Measurements from ENCODE around the gene TFCP2. TPM values are rescaled to one million over a fixed set of nuclear protein-coding genes. Genes with fewer than 3 reads are reported as not detected.

Gene TFCP2
- polyA plus RNA-seq, 1 donor (not counting 4 experiments of a cell fraction or from before 2014, with no cell fraction given) = 27.2 TPM

DNA sequence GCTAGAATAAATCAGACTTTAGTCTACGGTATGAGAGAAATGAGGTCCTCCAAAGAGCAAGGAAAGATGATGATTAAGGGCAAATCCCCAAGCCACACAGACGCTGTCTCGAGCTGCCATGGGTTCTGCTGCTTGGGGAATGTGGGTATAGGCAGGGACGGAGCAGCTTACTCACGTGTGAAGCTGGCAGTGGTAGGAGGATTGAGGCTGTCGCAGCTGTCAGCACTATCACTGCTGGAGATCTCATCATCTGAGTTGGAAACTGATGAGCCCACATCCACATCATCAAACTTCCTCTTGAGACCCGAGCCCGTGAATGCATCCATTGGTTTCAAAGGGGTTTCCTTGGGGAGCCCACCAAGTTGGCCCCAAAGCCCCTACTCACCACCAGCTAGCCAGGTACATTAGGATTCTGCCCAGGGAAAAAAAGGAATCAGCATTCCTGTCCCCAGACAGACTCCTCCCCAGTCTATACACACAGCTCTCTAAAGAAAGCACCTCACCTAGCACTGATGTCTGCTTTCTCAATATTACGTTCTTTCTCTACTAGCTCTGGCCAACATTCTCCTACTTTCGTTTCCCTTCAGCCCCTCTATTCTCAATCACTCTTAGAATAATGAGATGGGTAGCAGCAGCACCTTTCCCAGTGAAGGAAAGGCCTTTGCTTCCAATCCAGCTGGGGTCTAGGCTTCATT, 96.6 kb downstream of the TFCP2 start:
- Histone ChIP-seq H3K9me1 (ENCODE audit: control insufficient read depth, extremely low read depth, insufficient read depth, low read length) (no peaks in the 10 kb centered on the region), H3K4me3 (ENCODE audit: control insufficient read depth in 2 of 3, extremely low read depth in 1 of 3, insufficient read depth in 2 of 3, low read depth in 1 of 3, low read length in 3 of 3) (no peak overlapping the region), H3K4me2 (ENCODE audit: control insufficient read depth, extremely low read depth, insufficient read depth, low read depth, low read length) (no peak overlapping the region), H3K9ac (ENCODE audit: control insufficient read depth, extremely low read depth, insufficient read depth, low read length) (no peak overlapping the region), H3K4me1 (ENCODE audit: control insufficient read depth, extremely low read depth, insufficient read depth, low read length) (no peaks in the 10 kb centered on the region), H2AFZ (ENCODE audit: control insufficient read depth, low read length) (no peak overlapping the region), H3K27ac (ENCODE audit: control insufficient read depth, insufficient read depth, low read length) (no peak overlapping the region), H3K27me3 (ENCODE audit: control insufficient read depth, extremely low read depth, insufficient read depth, low read length) (no peaks in the 10 kb centered on the region), H3K79me2 (ENCODE audit: control insufficient read depth, insufficient read depth, low read length) (peaks cover 26% of the 10 kb centered on the region), H3K36me3 (ENCODE audit: control insufficient read depth in 2 of 2, extremely low read depth in 1 of 2, insufficient read depth in 2 of 2, low read length in 2 of 2) (peaks cover 11 to 12% of the 10 kb centered on the region in 2 experiments), H3K9me3 (ENCODE audit: control insufficient read depth, low read depth, low read length) (no peaks in the 10 kb centered on the region), H4K20me1 (ENCODE audit: control insufficient read depth, extremely low read depth, insufficient read depth, low read length) (no peaks in the 10 kb centered on the region)
- dilution Hi-C loops (cut with MboI; ENCODE audit: extremely low pct_ligation_motif_present, low sequenced_read_pairs) = no loop called here
- FAIRE-seq = no peak
- TF ChIP-seq EZH2 (IDR thresholded peaks at IDR 0.05; ENCODE audit: low read length) = no peak
- TF ChIP-seq, protein P1, sequence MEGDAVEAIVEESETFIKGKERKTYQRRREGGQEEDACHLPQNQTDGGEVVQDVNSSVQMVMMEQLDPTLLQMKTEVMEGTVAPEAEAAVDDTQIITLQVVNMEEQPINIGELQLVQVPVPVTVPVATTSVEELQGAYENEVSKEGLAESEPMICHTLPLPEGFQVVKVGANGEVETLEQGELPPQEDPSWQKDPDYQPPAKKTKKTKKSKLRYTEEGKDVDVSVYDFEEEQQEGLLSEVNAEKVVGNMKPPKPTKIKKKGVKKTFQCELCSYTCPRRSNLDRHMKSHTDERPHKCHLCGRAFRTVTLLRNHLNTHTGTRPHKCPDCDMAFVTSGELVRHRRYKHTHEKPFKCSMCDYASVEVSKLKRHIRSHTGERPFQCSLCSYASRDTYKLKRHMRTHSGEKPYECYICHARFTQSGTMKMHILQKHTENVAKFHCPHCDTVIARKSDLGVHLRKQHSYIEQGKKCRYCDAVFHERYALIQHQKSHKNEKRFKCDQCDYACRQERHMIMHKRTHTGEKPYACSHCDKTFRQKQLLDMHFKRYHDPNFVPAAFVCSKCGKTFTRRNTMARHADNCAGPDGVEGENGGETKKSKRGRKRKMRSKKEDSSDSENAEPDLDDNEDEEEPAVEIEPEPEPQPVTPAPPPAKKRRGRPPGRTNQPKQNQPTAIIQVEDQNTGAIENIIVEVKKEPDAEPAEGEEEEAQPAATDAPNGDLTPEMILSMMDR (optimal IDR thresholded peaks at IDR 0.05 in 1 of 3, IDR thresholded peaks at IDR 0.05 in 1 of 3, conservative IDR thresholded peaks at IDR 0.05 in 1 of 3; ENCODE audit: extremely low read depth in 1 of 3, insufficient read depth in 2 of 3, low read length in 3 of 3) = no peak
- DNase-seq (ENCODE audit: low read depth, low spot score) = no peak

DNA sequence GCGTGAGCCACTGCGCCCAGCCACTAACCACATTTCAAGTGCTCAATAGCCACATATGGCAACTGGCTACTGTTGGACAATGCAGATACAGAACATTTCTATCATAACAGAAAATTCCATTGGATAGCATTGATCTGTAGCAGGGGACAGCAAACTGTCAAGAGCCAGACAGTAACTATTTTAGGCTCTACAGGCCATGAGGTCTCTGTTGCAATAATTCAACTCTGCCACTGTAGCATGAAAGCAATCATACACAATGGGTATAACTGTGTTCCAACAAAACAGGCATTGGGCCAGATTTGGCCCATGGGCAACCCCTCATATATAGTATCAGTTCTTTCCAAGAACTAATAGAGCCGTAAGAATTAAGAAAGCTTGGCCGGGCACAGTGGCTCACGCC, 97.5 kb downstream of the TFCP2 start:
- Histone ChIP-seq H3K9ac (ENCODE audit: control insufficient read depth, extremely low read depth, insufficient read depth, low read length) (no peak overlapping the region), H3K9me3 (ENCODE audit: control insufficient read depth, low read depth, low read length) (no peaks in the 10 kb centered on the region), H3K36me3 (ENCODE audit: control insufficient read depth in 2 of 2, extremely low read depth in 1 of 2, insufficient read depth in 2 of 2, low read length in 2 of 2) (peaks cover 12 to 13% of the 10 kb centered on the region in 2 experiments), H3K27me3 (ENCODE audit: control insufficient read depth, extremely low read depth, insufficient read depth, low read length) (no peaks in the 10 kb centered on the region), H3K27ac (ENCODE audit: control insufficient read depth, insufficient read depth, low read length) (no peak overlapping the region), H3K9me1 (ENCODE audit: control insufficient read depth, extremely low read depth, insufficient read depth, low read length) (no peaks in the 10 kb centered on the region), H3K4me2 (ENCODE audit: control insufficient read depth, extremely low read depth, insufficient read depth, low read depth, low read length) (no peak overlapping the region), H4K20me1 (ENCODE audit: control insufficient read depth, extremely low read depth, insufficient read depth, low read length) (no peaks in the 10 kb centered on the region), H3K79me2 (ENCODE audit: control insufficient read depth, insufficient read depth, low read length) (peaks cover 20% of the 10 kb centered on the region), H3K4me3 (ENCODE audit: control insufficient read depth in 2 of 3, extremely low read depth in 1 of 3, insufficient read depth in 2 of 3, low read depth in 1 of 3, low read length in 3 of 3) (no peak overlapping the region), H3K4me1 (ENCODE audit: control insufficient read depth, extremely low read depth, insufficient read depth, low read length) (no peaks in the 10 kb centered on the region), H2AFZ (ENCODE audit: control insufficient read depth, low read length) (no peak overlapping the region)
- no peak for FAIRE-seq
- no peak for DNase-seq (ENCODE audit: low read depth, low spot score)
- TF ChIP-seq EZH2 (IDR thresholded peaks at IDR 0.05; ENCODE audit: low read length) = no peak
- TF ChIP-seq, protein P1 (optimal IDR thresholded peaks at IDR 0.05 in 1 of 3, IDR thresholded peaks at IDR 0.05 in 1 of 3, conservative IDR thresholded peaks at IDR 0.05 in 1 of 3; ENCODE audit: extremely low read depth in 1 of 3, insufficient read depth in 2 of 3, low read length in 3 of 3) = no peak
- dilution Hi-C loops (cut with MboI; ENCODE audit: extremely low pct_ligation_motif_present, low sequenced_read_pairs) = no loop called here
